HepG2 (cell line): ENCODE results near the gene RASA2. TPM values are rescaled to one million over a fixed set of nuclear protein-coding genes. Genes with fewer than 3 reads are reported as not detected.

Experiments used
- CTCF ChIP-seq: sonication (generic); formaldehyde crosslinking; IDR thresholded peaks from 2 replicates; pipeline ENCODE4 v1.5.0; 2020; ENCODE audit warnings: mild to moderate bottlenecking, missing genetic modification reagents, moderate library complexity
- EP300 ChIP-seq, 3 experiments: sonication (generic) in 1 of 3; formaldehyde crosslinking in 1 of 3; IDR thresholded peaks; 2 replicates each; pipeline versions ENCODE4 v1.5.1 to v1.6.1; 2011 to 2020; ENCODE audit warnings: low read depth in 2 of 3, low read length in 2 of 3, borderline replicate concordance in 1 of 3, improper control_type of control experiment in 1 of 3, mild to moderate bottlenecking in 1 of 3, missing genetic modification reagents in 1 of 3, moderate library complexity in 1 of 3
- ETV6 ChIP-seq: sonication (generic); formaldehyde crosslinking; conservative IDR thresholded peaks from 2 replicates; pipeline ENCODE4 v1.4.0; 2020; ENCODE audit warnings: missing genetic modification reagents
- FOXP4 ChIP-seq: sonication (generic); formaldehyde crosslinking; IDR thresholded peaks from 2 replicates; pipeline ENCODE4 v1.4.0; 2020; ENCODE audit warnings: missing genetic modification reagents
- GFI1 ChIP-seq: sonication (generic); formaldehyde crosslinking; IDR thresholded peaks from 2 replicates; pipeline ENCODE4 v1.5.0; 2020; ENCODE audit warnings: missing genetic modification reagents, mild to moderate bottlenecking, borderline replicate concordance
- HIVEP1 ChIP-seq: sonication (generic); formaldehyde crosslinking; IDR thresholded peaks from 2 replicates; pipeline ENCODE4 v1.4.0; 2020; ENCODE audit warnings: mild to moderate bottlenecking, missing genetic modification reagents
- ISL2 ChIP-seq: sonication (generic); formaldehyde crosslinking; IDR thresholded peaks from 2 replicates; pipeline ENCODE4 v1.5.0; 2020; ENCODE audit warnings: missing genetic modification reagents
- LCORL ChIP-seq, 2 experiments: fragments of 450-650 bp in 1 of 2; sonication (generic) in 1 of 2; formaldehyde crosslinking in 1 of 2; IDR thresholded peaks; 2 replicates each; pipeline versions ENCODE4 v1.5.0 to v1.6.1; 2017 to 2020; ENCODE audit warnings: antibody characterized with exemption in 1 of 2, missing genetic modification reagents in 1 of 2
- MED1 ChIP-seq: sonication (generic); formaldehyde crosslinking; IDR thresholded peaks from 2 replicates; pipeline ENCODE4 v1.4.0; 2020; ENCODE audit warnings: missing genetic modification reagents
- MEIS1 ChIP-seq: sonication (generic); formaldehyde crosslinking; IDR thresholded peaks from 2 replicates; pipeline ENCODE4 v1.9.0; 2021; ENCODE audit warnings: mild to moderate bottlenecking, missing genetic modification reagents, moderate library complexity, borderline replicate concordance
- MIER3 ChIP-seq: IDR thresholded peaks from 2 replicates; pipeline ENCODE4 v1.6.1; 2016; ENCODE audit warnings: missing compliant biosample characterization, borderline replicate concordance
- NKX3-1 ChIP-seq: sonication (generic); formaldehyde crosslinking; IDR thresholded peaks from 2 replicates; pipeline ENCODE4 v1.5.0; 2020; ENCODE audit warnings: missing genetic modification reagents
- PRDM4 ChIP-seq: sonication (generic); formaldehyde crosslinking; IDR thresholded peaks from 2 replicates; pipeline ENCODE4 v1.9.0; 2021; ENCODE audit warnings: missing genetic modification reagents, borderline replicate concordance
- TBX2 ChIP-seq: sonication (generic); formaldehyde crosslinking; IDR thresholded peaks from 2 replicates; pipeline ENCODE4 v1.5.0; 2020; ENCODE audit warnings: missing genetic modification reagents, mild to moderate bottlenecking, borderline replicate concordance
- THRA ChIP-seq: sonication (generic); formaldehyde crosslinking; IDR thresholded peaks from 2 replicates; pipeline ENCODE4 v1.4.0; 2020; ENCODE audit warnings: missing genetic modification reagents, borderline replicate concordance
- ZNF33B ChIP-seq: sonication (generic); formaldehyde crosslinking; IDR thresholded peaks from 2 replicates; pipeline ENCODE4 v1.5.1; 2020; ENCODE audit warnings: mild to moderate bottlenecking, missing genetic modification reagents
- ZNF354B ChIP-seq: sonication (generic); formaldehyde crosslinking; IDR thresholded peaks from 2 replicates; pipeline ENCODE4 v1.8.0; 2022; ENCODE audit warnings: mild to moderate bottlenecking, missing genetic modification reagents
- ZNF430 ChIP-seq: sonication (generic); formaldehyde crosslinking; IDR thresholded peaks from 2 replicates; pipeline ENCODE4 v1.9.0; 2021; ENCODE audit warnings: mild to moderate bottlenecking, missing genetic modification reagents
- ZNF576 ChIP-seq: sonication (generic); formaldehyde crosslinking; IDR thresholded peaks from 2 replicates; pipeline ENCODE4 v1.4.0; 2020; ENCODE audit warnings: mild to moderate bottlenecking, missing genetic modification reagents
- polyA plus RNA-seq, 8 experiments: library from polyadenylated mRNA; depleted of rRNA in 3 of 8; stranded (reverse) in 7 of 8; unstranded in 1 of 8; fragments of >200 nt; fragmentation: Illumina TruSeq in 4 of 8; extraction: Trizol in 4 of 8; gene quantifications; 2 replicates each; pipeline versions ENCODE4 v1.2.1 to v1.2.3, GENCODE V29; 2011 to 2016; ENCODE audit warnings: low read depth in 4 of 8, missing spikeins in 1 of 8, mixed read lengths in 1 of 8; ENCODE audit not compliant: insufficient read depth in 1 of 8
- total RNA-seq, 5 experiments: library from RNA; depleted of rRNA; stranded (reverse); fragments of >200 nt; fragmentation: Illumina TruSeq; extraction: Trizol; gene quantifications; 2 replicates each; pipeline ENCODE4 v1.2.3, GENCODE V29; 2016; ENCODE audit warnings: low read depth in 1 of 5

RASA2 gene
- total and polyA plus RNA-seq, 2 of the 13 experiments (the other 11 are each of a cell fraction or from before 2014, with no cell fraction given), result 5.4 to 8.5 TPM

GRCh38 chr3:141457624-141458236, 29.1 kb upstream of the RASA2 start (continued):
- TF ChIP-seq PRDM4 (CRISPR knock-in tag) (no peak), ISL2 (no peak), MED1 (CRISPR knock-in tag) (peak; percentile 52; the same call in 1 of the 2 replicates), GFI1 (CRISPR knock-in tag) (peak; percentile 62; the same call in 1 of the 2 replicates), LCORL (IDR thresholded peaks at IDR 0.05) (no peak), LCORL (CRISPR knock-in tag; IDR thresholded peaks at IDR 0.05) (0 out of 2 replicates have a peak, but pooled peaks have one; percentile 26), MEIS1 (CRISPR knock-in tag) (peak; percentile 93; the same call in 1 of the 2 replicates), NKX3-1 (no peak), THRA (CRISPR knock-in tag) (no peak), CTCF (peak; percentile 20; the same call in 1 of the 2 replicates), ZNF33B (CRISPR knock-in tag) (no peak), ETV6 (CRISPR knock-in tag) (no peak), EP300 (IDR thresholded peaks at IDR 0.05; ENCODE audit: low read depth in 2 of 2, low read length in 2 of 2) (peak in 1 of 2 experiments; percentile 50; a peak in 1 of 4 replicates), EP300 (CRISPR knock-in tag; IDR thresholded peaks at IDR 0.05; ENCODE audit: borderline replicate concordance) (no peak), ZNF354B (CRISPR knock-in tag) (no peak), ZNF576 (CRISPR knock-in tag) (no peak), HIVEP1 (CRISPR knock-in tag) (no peak), ZNF430 (no peak), FOXP4 (CRISPR knock-in tag) (peak; percentile 38; the same call in 1 of the 2 replicates), MIER3 (CRISPR knock-in tag) (peak; percentile 34; the same call in 1 of the 2 replicates), TBX2 (CRISPR knock-in tag) (peak; percentile 31; the same call in 1 of the 2 replicates)
